ENCODE data around the gene ZNF24.
A peak's percentile ranks its signal among the peaks of the same experiment; 100 is the strongest.

Gene ZNF24

DNA sequence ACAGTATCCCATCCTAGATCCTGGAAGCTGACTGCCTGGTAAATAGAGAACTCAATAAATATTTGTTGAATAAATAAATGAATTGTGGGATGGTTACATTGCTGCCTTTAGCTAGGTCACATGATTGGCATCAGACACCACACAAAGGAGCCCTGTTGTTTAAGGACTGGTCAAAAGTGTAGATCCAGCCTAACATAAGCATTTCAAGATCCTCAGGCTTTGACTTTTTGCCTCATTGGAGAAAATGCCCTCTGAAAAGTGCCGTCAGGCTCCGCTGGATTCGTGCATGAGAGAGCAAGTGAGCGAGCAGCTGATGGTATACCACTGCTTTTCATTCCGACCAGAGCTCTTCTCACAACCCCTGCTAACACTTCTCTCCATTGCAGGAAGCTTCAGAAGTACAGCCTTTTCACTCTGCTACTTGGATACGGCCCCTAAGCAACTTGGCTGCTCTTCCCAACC is 1.3 kb upstream of the ZNF24 start:
- no peak overlapping the region for H3K4me3 ChIP-seq (ENCODE audit: control insufficient read depth, low read depth, low read length)
- TF ChIP-seq, protein P1, sequence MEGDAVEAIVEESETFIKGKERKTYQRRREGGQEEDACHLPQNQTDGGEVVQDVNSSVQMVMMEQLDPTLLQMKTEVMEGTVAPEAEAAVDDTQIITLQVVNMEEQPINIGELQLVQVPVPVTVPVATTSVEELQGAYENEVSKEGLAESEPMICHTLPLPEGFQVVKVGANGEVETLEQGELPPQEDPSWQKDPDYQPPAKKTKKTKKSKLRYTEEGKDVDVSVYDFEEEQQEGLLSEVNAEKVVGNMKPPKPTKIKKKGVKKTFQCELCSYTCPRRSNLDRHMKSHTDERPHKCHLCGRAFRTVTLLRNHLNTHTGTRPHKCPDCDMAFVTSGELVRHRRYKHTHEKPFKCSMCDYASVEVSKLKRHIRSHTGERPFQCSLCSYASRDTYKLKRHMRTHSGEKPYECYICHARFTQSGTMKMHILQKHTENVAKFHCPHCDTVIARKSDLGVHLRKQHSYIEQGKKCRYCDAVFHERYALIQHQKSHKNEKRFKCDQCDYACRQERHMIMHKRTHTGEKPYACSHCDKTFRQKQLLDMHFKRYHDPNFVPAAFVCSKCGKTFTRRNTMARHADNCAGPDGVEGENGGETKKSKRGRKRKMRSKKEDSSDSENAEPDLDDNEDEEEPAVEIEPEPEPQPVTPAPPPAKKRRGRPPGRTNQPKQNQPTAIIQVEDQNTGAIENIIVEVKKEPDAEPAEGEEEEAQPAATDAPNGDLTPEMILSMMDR (IDR thresholded peaks at IDR 0.05; ENCODE audit: control insufficient read depth, insufficient read depth, low read depth, low read length, missing control alignments) = no peak
- no peak for DNase-seq (ENCODE audit: low read depth)

DNA sequence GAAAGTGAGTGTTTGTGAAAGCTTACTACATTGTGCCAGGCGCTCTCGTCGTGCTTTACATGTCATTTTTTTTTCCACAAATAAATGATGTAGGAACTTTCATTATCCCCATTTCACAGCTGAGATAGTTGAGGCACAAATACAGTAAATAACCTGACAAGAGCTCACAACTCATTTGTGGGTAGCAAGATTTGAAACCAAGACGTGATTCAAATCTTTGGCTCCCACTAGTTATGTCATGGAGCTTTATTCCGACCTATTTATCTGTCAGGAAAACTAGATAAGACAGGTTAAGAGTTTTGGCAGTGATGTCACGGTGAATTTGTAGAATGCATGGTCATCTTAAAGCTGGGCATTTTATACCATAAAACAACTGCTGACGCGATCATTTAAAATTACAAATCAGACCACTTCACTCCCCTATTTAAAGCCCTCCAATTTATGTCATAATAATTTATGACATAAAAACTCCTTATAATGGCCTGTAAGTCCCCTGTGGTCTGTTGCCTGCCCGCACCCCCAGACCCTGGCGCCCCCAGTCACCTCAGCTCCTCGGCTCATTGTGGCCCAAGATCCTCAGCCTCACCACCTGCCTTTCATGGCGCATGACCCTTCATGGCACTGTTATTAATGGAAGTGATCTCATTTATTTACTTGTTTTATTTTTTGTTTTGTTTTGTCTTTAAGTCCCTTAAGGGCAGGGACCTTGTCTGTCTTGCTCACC is 678 bp upstream of the ZNF24 start:
- TF ChIP-seq, protein P1 (IDR thresholded peaks at IDR 0.05; ENCODE audit: control insufficient read depth, insufficient read depth, low read depth, low read length, missing control alignments) = no peak
- H3K4me3 ChIP-seq (ENCODE audit: control insufficient read depth, low read depth, low read length) = peak overlapping the region; percentile 92
- no peak for DNase-seq (ENCODE audit: low read depth)

DNA sequence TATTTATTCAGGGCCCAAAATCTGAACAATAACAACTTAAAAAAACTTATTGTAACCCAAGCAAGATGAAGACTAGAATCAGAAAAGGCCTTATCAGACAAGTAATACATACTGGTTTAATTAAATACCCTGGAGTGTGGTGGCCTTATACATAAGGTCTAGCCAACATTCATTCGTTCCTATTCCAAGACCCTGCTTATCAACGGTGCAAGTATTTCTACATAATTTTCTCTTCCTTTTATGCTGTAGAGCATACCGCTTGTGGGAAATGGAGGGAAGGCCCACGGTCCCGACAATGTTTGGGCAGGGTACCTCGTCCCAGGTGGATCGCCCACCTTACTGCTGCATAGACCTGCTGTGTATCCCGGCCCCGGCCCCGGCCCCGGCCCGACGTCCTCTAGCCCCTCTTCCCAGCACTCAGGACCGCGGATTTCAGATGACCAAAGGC is 708 bp downstream of the ZNF24 start:
- DNase-seq (ENCODE audit: low read depth) = no peak
- peak overlapping the region; percentile 92 for H3K4me3 ChIP-seq (ENCODE audit: control insufficient read depth, low read depth, low read length)
- TF ChIP-seq, protein P1 (IDR thresholded peaks at IDR 0.05; ENCODE audit: control insufficient read depth, insufficient read depth, low read depth, low read length, missing control alignments) = no peak

DNA sequence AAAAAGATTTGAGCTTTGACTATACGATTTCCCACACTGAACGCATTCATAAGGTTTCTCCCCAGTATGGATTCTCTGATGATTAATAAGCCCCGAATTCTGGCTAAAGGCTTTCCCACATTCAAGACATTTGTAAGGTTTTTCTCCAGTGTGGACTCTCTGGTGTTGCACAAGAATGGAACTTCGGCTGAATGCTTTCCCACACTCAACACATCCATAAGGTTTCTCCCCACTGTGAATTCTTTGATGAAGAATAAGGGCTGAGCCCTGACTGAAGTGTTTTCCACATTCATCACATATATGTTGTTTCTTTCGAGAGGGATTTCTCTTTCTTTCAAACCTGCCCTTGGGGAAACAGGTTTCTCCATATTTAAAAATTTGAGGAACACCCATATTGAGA is 6.9 kb downstream of the ZNF24 start:
- H3K4me3 ChIP-seq (ENCODE audit: control insufficient read depth, low read depth, low read length) = no peak overlapping the region
- TF ChIP-seq, protein P1 (IDR thresholded peaks at IDR 0.05; ENCODE audit: control insufficient read depth, insufficient read depth, low read depth, low read length, missing control alignments) = no peak
- DNase-seq (ENCODE audit: low read depth) = no peak

DNA sequence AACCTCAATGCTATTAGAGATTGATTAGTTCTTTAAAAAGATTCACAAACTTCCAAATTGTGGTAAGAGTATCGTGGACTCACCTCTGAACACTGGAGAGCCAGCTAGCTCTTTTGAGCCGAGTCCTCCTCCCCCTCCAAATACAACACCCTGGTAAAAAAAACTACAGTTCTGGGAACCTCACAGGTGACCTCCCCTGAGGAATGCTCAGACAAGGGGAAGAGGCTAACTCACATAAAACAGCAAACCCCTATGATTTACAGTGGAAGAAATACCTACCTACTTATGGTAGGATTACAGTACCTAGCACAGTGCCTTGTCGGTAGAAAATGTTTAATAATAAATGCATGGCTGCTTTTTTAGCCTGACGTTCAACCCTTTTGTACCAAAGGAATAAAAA is 8.4 kb downstream of the ZNF24 start:
- DNase-seq (ENCODE audit: low read depth) = no peak
- TF ChIP-seq, protein P1 (IDR thresholded peaks at IDR 0.05; ENCODE audit: control insufficient read depth, insufficient read depth, low read depth, low read length, missing control alignments) = no peak
- H3K4me3 ChIP-seq (ENCODE audit: control insufficient read depth, low read depth, low read length) = no peak overlapping the region

DNA sequence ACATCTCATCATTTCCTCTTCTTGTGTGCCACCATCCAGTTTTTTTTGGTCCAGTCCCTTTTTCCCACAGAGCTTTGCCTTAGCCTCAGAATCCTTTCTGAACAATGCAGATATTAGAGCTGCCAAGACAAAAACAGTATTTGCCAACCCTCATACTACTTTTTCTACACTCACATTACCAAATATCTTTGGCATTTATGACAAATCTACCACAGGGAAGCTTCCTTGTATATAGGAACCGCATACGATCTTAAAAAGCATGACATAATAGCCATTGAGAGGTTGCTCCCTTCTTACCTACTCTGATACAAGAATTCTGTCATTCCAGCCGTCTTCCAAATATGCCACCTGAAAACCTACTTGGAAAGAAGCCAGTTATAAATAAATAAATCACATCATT is 9.4 kb downstream of the ZNF24 start:
- DNase-seq (ENCODE audit: low read depth) = peak; percentile 34
- TF ChIP-seq, protein P1 (IDR thresholded peaks at IDR 0.05; ENCODE audit: control insufficient read depth, insufficient read depth, low read depth, low read length, missing control alignments) = no peak
- H3K4me3 ChIP-seq (ENCODE audit: control insufficient read depth, low read depth, low read length) = no peak overlapping the region
